T-helper 2 cell (primary cell): ENCODE results near the gene ZFP36L1.

Experiments
- DNase-seq, 5 experiments: peaks; one replicate each; pipeline versions ENCODE4 v3.0.0 to v3.0.0-alpha.2; 2012 to 2022
- total RNA-seq, 2 donors: gene quantifications; one replicate each; lab custom pipeline; 2026; lab: John Stamatoyannopoulos, UW

Gene ZFP36L1, protein sequence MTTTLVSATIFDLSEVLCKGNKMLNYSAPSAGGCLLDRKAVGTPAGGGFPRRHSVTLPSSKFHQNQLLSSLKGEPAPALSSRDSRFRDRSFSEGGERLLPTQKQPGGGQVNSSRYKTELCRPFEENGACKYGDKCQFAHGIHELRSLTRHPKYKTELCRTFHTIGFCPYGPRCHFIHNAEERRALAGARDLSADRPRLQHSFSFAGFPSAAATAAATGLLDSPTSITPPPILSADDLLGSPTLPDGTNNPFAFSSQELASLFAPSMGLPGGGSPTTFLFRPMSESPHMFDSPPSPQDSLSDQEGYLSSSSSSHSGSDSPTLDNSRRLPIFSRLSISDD
- 123 to 187 reads per million in 2 donors for total RNA-seq

DNA sequence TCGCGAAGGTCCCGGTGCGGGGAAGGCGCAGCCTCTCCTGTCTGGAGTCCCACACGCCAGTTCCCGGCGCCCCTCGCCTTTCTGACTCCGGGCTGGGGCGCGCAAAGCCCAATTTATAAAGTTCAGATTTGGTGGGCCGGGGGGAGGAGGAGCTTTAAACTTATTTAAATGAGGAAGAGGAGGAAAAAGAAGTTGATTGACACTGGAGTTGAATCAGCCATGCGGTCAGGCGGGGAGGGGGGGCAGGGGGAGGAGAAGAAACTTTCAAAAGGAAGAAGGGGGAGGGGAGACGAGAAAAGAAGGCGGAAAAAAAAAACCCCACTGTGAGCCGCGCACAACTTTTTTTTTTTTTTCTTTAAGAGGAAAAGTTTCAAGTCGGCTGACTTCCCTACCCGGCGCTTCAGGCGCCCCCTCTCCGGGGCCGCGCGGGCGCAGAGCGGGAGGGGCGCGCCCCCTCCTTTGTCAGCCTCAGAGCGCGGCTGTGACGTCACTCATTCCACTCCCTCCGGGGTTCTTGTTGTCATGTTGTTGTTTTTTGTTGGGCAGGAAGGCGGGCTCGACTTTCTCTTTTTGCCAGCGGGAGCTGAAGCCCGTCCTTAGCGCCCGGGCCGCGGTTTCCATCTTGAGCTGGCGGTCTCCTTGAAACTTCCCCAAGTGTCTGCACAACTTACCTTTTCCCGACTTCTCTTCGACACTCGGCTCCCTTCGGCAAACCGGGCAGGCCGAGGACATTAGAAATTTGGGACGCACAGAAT is at the start of gene ZFP36L1:
ZFP36L1 (minus strand) TSS at position 89 of the 755 bp plus-strand sequence. CDS start 129 bp downstream, outside the sequence.
- DNase-seq = peak; percentile 81 to 97 (median 92)

DNA sequence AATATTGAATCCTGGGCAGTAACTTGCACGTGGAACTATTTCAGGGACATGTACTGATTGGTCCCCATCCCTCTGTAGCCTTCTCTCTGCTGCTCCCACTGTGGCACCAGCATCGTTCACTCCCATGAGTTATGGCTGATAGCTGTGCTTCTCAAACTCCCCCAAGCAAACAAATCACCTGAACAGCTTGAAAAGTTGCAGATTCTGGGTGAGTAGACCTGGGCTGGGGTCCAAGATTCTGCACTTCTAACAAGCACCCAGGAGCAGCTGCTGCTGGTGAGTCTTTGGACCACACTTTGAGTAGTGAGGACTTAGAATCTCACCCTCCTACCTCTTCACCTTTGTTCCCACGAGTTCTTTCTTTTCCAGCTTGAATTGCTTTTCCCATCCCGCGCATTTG is 49.4 kb upstream of the ZFP36L1 start:
- no peak for DNase-seq

DNA sequence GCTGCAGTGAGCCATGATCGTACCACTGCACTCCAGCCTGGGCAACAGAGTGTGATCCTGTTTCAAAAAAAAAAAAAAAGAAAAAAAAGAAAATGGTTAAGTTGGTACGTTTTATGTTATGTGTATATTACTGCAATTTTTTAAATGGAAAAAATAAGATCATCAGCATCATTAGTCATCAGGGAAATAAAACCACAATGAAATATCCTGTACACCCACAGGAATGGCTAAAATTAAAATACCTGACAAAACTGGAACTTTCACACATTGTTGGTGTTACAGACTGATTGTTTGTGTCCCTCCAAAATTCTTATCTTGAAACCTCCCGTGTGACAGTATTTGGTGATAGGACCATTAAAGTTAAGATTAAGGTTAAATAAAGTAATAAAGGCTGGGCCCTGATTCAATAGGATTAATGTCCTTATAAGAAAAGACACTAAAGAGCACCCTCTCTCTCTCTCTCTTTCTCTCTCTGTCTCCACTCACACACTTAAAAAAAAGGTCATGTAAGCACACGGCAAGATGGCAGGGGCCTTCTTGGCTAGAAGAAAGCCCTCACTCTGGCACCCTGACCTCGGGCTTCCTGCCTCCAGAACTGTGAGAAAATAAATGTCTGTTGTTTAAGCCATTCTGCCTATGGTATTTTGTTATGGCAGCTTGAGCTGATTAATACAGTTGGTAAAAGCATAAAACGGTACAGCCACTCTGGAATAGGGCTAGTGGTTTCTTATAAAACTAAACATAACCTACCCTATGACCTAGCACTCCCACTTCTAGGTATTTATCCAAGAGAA is 48.3 kb upstream of the ZFP36L1 start:
- DNase-seq = peak in 2 of 5 experiments; percentile 35 to 46

DNA sequence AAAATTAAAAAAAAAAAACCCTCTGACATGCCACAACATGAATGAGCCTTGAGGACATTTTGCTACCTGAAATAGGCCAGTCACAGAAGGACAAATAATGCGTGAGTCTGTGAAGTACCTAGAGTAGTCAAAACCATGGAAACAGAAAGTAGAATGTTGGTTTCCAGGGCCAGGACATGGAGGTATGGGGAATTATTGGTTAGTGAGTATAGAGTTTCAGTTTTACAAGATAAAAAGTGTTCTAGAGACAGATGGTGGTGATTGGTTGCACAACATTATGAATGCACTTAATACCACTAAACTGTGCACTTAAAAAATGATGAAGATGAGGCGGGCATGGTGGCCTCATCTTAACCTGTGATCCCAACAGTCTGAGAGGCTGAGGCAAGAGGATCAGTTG is 47.6 kb upstream of the ZFP36L1 start:
- peak in 1 of 5 experiments; percentile 59 for DNase-seq

DNA sequence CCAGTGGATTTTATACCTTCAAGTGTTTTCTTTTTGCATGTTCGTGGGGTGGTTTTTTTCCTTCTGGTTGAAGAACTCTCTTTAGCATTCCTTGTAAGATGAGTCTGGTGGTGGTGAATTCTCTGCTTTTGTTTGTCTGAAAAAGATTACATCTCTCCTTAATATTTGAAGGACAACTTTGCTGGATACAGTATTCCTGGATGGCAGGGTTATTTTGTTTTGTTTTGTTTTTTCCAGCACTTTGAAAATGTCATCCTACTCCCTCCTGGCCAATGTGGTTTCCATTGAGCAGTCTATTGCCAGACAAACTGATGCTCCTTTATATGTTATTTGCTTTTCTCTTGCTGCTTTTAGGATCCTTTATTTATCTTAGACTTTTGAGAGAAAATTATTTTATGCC is 43.2 kb upstream of the ZFP36L1 start:
- DNase-seq = no peak

DNA sequence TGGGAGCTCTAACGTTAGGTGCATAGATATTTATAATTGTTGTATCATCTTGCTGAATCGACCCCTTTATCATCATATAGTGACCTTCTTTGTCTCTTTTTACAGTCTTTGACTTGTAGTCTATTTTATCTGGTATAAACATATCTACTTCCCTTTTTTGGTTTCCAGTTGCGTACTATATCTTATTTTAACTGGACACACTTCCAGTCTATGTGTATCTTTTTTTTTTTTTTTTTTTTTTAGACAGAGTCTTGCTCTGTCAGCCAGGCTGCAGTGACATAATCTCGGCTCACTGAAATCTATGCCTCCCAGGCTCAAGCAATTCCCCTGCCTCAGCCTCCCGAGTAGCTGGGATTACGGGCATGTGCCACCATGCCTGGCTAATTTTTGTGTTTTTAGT is 41.9 kb upstream of the ZFP36L1 start:
- no peak for DNase-seq

DNA sequence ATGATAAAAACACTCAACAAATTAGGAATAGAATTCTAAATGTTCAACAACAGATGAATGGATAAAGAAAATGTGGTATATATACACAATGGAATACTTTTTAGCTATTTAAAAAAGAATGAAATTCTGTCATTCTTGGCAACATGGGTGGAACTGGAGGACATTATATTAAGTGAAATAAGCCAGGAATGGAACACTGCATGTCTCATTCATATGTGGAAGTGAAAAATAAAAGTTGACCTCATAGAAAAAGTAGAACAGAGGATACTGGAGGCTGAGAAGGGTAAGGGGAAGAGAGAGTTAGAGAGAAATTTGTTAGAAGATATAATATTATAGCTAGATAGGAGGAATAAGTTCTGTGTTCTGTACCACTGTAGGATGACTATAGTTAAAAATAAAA is 35.8 kb upstream of the ZFP36L1 start:
- DNase-seq = no peak

DNA sequence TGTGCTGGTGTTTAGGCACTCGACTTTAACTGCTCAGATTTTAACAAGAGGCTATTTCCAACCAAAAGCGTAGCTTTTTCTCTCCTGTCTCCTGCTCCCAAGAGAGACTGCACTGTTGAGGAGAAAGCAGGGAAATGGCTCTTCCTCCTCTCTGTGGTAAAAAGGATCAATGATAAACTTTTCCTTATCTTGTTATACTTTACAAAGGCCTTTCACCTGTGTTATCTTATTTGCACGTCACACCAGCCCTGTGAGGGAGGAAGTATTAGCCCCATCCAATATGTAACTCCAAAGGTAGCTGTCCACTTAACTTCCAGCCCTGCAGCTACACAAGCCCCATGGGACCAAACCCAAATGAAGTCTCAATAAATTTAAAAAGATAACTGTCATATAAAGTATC is 32.9 kb upstream of the ZFP36L1 start:
- DNase-seq = no peak

DNA sequence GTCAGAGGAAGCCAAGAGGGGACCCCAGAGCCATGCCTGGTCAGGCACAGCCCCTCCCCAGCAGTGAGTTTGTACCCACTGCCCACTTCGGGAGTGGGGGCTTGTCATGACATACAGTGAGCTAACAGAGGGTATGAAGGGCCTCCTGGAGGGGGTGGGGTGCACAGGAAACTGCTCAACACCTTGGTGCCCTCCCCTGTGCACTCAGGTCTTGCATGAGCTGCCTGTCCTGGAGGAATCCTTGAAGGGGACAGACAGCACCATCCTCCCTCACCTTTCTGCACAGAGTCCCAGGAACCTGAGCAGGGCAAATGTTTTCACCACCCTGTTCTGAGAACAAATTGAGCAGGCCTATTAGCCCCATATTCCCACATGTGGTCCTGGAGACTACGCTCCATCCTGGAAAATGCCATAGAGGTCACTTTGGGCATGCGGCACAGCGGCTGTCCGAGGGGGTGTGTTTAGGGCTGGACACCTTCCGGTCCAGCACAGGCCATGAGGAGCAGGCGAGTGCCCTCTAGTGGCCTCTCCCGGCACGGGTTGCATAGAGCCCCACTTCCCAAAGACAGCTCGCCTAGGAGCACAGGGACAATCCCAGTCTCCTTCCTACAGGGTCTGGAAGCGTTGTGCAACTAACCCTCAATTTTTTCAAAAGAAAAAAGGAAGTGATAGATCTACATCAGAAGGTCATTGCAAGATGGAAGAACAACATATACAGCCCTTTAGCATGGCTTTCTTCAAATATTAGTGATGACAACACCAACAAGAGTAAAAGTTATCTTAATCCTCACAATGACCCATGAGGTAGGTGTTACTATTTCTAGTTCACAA is 31.9 kb upstream of the ZFP36L1 start:
- no peak for DNase-seq

DNA sequence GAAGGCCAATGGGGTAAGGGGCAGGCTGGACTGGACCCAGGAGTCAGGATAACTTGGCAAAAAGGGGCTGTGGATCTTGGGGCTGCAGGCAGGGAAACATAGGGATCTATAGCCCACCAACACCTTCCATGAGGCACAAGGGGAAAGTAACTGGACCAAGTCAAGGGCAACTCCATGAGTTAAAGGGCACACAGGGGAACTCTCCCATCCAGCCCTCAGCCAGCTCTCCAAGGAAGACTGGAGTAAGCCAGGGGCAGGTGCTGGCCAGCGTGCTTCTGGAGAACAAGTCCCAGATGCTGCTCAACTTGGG is 31.3 kb upstream of the ZFP36L1 start:
- DNase-seq = no peak

DNA sequence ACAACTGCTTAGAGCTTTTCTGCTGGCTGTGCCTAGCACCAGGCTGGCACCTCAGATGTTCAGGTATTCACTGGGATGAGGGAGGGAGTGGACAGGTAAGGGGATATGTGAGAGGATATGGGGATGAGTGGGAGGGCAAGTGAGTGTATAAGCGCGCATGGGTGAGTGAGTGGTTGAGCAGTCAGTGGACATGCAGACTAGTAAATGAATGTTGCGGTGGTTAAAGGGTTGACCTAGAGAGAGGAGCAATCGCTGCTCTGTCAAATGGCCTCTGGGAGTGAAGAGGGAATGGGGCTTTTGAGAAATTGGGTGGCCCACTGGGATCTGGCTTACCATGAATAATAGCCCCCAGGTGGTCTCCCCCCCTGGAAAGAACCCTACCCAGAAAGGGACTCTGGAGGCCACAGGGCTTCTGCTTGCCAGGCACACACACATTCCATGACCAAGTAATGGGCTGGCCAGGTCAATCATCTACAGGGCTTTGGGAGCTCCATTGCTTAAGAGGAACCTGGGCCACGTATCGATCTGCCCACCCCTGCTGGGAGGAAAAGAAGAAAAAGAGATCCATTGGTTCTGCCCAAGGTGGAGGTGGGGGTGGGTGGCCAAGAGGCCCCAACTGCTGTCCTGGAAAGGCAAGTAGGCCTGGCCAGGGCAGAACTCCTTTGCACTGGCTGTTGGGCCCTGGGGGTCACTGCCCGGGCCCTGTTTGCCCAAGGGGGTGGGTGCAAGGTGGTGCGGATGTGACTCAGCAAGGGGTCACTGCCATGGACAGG is 30.8 kb upstream of the ZFP36L1 start:
- no peak for DNase-seq

DNA sequence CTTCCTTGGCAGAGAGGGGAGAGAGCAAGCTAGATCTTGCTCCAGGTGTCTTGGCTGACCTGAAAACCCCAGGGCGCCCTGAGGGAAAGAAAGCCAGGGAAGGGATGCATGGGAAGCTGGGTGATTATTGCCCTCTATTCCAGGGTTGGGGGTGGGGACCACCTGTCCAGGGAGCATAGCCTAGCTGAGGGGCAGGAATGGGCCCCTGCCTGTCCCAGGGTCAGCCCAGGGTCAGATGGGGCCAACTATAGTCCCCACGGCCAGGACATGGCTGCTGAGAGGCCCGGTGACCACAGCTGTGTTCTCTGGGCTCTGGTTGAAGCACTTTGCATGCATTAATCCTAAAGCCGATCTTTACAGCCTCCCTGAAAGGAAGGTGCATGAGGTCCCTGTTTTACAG is 30.1 kb upstream of the ZFP36L1 start:
- DNase-seq = no peak

DNA sequence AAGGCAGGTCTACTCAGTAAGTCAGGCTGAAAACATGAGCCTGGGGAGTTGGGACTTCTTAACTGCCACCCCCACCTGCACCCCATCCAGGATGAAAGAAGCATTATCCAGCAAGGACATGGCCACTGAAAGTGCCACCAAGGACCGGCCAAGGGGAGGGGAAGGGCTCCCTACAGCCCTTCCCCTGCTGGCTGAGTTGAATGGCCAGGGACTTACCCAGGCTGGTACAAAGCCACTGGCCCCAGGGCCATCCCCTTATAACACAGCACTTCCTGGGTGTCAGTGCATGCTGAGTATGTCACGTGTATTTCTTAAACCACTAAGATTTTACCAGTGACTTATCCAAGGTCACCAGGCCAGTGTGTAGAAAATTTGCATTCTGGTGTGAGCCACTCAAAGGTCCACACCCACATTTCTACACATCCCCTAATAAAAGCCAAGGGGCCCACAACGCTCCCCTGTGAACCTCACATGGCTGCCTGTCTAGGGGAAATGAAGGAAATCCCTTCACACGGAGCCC is 29.3 kb upstream of the ZFP36L1 start:
- peak in 1 of 5 experiments; percentile 55 for DNase-seq

DNA sequence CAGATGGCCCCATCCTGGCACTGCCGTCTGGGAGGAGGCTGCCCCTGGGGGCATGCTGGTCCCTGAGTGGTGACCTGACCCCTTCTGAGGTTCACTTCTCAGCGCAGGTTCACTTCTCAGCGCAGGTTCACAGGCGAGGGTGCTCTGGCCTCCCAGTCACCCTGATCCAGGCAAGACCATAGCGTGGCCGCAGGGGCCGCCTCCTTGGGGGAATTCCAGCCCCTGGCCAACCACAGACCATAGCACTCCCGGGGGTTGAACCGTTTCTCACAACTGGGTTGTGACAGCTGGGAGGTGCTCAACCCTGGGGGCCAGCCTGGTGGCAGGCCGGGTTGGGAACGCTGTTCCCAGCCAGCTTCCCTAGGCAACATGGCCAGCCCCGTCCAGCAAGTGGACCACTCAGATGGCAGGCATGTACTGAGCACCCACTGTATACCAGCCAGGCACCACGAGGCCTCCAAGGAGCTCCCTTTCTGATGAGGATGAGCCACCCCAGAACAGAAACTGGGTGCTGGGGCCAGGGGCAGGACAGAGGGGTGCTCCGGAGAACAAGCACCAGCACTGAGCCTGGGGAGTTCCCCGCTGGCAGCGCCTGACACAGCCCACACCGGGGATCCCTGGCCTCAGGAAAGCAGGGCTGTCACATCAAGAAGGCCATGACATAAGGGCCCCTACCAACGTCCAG is 28.3 kb upstream of the ZFP36L1 start:
- peak in 1 of 5 experiments; percentile 34 for DNase-seq

DNA sequence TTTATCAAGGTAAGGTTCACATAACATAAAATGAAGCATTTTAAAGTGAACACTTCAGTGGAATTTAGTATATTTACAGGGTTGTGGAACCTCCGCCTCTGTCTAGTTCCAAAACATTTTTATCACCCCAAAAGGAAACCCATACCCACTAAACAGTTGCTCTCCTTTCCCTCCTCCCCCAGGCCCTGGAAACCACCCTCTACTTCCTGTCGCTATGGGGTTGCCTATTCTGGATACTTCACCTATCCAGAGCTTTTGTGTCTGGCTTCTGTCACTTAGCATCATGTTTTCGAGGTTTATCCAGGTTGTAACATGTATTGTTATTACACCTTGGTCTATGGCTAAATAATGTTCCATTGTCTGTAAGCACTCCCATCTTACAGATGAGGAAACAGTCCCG is 27.7 kb upstream of the ZFP36L1 start:
- DNase-seq = peak in 2 of 5 experiments; percentile 76 to 77

DNA sequence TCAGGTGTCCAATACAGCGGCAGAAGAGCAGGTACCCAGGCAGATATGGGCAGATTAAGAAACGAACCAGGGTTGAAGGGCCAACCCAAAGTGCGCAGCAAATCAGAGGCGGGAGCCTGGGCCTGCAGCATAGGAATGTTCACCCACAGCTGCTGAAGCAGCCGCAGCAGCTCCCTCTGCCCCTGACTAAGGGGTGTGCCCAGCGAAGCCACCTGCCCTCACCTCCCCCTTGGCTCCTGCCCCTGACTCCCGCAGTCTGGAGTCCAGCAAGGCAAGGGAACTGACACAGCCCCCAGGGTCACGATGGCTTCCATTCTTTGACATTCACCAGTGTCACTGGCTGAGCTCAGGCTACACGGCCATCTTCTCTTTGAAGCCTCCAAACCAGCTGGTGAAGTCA is 27.3 kb upstream of the ZFP36L1 start:
- no peak for DNase-seq

DNA sequence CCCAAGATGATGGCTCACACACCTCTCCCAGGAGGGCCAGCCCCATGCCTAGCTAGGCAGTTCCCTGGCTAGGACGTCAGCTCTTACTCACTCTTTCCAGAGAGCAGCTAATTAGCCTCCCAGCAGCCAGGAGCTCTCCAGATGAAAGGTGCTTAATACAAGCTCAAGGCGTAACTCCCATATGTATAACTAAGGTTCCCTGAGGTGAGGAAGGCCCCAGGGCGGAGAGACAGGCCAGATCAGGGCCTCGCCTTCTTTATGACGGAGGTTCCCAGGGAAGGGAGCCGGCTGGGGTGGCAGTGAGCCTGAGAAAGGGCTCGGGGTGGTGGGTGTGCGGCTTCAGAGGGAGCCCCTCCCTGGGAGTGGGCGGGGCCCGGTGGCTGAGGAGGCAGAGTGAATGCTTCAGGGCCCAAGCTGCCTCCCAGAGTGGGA is 26.4 kb upstream of the ZFP36L1 start:
- DNase-seq = no peak

DNA sequence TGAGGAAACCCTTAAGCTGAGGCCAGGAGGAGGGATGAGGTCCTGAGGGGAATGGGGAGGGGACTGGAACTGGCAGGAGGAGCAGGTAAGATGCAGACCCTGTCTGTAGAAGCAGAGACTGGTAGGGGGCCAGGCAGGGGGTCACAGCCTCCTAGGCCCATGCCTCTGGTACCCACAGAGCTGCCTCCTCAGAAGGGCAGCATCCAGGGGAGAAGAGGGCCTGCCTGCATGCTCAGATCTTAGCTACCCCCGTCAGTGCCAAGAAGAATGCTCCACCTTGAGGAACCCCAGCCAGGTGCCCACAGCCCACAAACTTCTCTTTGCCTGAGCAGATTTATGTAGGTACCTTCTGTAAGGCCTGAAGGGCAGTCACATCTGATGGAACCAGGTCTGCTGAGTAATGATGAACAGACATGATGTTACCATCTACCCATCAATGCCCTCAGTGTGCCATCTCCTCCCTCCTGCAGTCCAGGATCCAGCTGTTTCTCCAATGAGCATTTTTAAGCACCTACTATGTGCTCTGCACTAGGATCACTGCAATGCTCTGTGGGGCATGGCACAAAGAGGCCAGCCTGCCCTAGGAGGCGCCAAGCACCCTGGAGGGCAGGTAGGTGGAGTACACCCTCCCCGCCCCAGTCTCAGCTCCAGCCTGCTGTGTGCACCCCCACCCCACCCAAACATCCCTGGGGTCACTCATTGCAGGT is 24.8 kb upstream of the ZFP36L1 start:
- DNase-seq = no peak

DNA sequence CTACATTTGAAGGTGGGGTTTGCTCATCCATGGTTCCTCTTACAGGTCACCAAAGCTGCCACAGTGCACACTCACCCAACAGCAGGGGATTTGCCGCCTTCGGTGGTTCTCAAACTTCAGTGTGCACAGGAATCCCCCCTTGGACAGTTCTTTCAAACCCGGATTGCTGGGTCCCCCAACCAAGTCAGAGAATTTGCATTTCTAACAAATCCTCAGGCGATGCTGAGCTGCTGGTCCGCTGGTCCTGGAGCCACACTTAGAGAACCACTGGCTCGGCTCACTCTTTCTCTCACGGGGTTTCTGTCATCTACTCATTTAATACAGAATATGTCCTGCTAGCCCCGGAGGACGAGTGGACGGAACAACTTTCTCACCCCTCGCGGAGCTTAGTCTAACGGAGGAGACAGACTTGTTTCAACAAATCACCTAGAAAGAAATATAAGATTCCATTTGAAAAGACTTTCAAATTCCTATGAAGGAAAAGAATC is 24.1 kb upstream of the ZFP36L1 start:
- no peak for DNase-seq
